Measurements from ENCODE around the gene NUDT14.

Gene NUDT14

DNA sequence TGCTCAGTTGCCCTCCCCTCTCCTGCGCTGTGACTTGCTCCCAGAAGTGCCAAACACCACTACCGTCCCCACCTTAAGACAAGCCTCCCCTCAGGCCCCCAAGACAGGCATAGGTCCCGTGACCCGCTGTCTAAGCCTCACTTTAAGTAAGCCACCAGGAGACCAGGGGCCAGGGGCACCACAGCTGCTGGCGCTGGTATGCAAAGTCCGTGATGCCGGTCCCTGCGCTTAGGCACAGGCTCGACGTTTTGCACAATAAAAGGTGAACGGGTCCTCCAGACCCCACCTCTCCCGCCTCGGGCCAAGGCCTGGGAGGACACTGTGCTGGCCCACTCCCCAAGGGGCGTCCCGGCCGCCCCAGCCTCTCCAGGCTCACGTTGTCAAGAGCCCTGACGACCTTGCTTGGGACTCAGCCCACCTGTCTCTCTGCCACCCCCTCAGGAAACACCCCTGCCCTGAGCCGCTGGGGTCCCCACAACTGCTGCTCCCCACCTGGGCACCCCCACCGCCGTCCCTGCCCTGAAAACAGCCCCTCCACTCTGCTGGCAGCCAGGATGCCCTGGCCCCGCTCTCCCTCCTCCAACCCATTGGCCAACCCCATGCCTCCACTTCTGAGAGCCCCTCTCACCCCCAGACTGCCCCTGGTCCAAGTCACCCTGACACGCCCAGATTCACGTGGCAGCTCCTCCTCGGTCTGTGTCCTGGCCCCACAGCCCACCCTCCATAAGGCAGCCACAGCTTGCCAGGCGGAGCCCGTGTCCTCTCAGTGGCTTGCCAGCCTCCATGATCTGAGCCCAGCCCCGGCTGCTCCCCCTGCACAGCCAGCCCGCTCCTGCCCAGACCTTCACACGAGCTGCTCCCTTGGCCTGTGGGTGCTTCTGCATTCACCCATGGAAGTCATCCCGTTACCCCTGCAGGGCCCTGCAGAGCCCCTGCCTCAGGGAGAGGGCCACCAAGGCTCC is 24.4 kb downstream of the NUDT14 start:
- DNase-seq (no peak), ATAC-seq (ENCODE audit: insufficient read depth, low read depth) (no peak)
- H3K9ac ChIP-seq (ENCODE audit: low read depth, low read length) = no peak overlapping the region
- no peak overlapping the region for H3K4me3 ChIP-seq (ENCODE audit: low read depth in 1 of 2, low read length in 2 of 2)
- no peak overlapping the region for H3K4me2 ChIP-seq (ENCODE audit: insufficient read depth, low read length)
- no peak for TF ChIP-seq CTCF (IDR thresholded peaks at IDR 0.05; ENCODE audit: borderline replicate concordance, extremely low read depth, low read length, poor library complexity, severe bottlenecking)
- TF ChIP-seq EZH2 (IDR thresholded peaks at IDR 0.05; ENCODE audit: borderline replicate concordance, low read depth, low read length, severe bottlenecking) = no peak
- no peak overlapping the region for H2AFZ ChIP-seq (ENCODE audit: low read depth, low read length)
- H3K9me3 ChIP-seq (ENCODE audit: insufficient read depth, low read length, severe bottlenecking) = no peaks in the 10 kb centered on the region
- no peaks in the 10 kb centered on the region for H3K36me3 ChIP-seq (ENCODE audit: insufficient read depth, low read length)
- no peaks in the 10 kb centered on the region for H3K79me2 ChIP-seq (ENCODE audit: insufficient read depth, low read length)
- H3K4me1 ChIP-seq (ENCODE audit: insufficient read depth, low read length) = no peaks in the 10 kb centered on the region
- no peaks in the 10 kb centered on the region for H4K20me1 ChIP-seq (ENCODE audit: insufficient read depth, low read length)
- no peak overlapping the region for H3K27ac ChIP-seq (ENCODE audit: low read length)
- no peaks in the 10 kb centered on the region for H3K27me3 ChIP-seq (ENCODE audit: insufficient read depth, low read length, poor library complexity)

DNA sequence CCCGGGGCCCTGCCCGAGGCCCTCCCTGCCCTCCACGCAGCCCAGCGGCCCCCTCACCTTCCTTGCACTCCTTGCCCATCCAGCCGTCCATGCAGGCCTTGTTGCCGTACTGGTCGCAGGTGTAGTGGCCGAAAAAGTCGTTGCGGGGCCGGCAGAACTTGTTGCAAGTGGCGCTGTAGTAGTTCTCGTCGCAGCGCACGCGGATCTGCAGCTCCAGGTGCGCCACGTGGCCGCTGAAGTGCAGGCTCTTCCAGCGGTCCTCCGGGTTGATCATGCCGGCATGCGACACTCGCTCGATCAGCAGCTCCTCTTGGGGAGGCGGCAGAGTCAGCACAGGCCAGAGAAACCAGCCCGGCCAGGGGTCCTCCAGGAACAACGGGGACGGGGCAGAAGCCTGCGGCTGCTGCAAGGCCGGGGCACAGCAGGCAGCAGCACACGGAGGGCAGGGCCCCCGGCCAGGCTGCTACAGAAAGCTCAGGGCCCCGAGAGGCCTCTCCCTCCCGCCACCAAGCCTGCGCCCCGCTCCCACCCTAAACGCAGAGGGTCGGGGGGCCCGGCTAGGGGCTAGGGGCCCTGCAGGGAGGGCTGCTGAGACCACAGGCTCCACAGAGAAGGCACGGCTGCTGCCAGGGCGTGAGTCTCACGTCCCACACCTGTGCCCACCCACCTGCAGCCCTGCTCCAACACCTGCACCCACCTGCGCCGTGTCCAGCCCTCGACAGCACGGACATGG is 25.3 kb downstream of the NUDT14 start:
- Histone ChIP-seq H3K9ac (ENCODE audit: low read depth, low read length) (no peak overlapping the region), H3K4me2 (ENCODE audit: insufficient read depth, low read length) (no peak overlapping the region)

DNA sequence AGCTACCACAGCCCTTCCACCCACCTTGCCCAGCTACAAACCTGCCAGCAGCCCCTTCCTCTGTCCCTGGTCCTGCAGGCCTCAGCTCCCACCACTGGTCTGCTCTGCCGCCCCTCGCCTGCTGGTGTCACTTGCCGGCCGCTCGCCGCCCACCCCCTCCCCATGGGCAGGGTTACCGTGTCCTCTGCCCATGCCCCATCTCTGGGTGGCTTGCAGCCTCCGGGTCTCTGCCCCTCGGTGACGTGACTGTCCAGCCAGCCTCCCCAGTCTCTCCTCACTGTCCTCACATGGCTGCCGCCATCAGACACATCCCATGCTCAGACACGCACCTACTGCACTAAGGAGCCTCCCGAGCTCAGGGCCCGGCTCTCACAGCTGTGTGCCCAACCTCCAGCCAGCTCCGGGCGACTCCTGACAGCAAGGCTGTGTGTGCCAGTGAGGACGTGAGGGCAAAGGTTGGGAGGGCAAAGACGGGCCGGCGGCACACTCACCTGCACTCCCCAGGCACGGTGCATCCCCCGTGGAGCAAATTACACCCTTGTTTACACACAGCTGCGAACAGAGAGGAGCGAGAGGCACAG is 26.0 kb downstream of the NUDT14 start:
- H3K4me1 ChIP-seq (ENCODE audit: insufficient read depth, low read length) = no peaks in the 10 kb centered on the region
- no peak overlapping the region for H3K9ac ChIP-seq (ENCODE audit: low read depth, low read length)
- H3K9me3 ChIP-seq (ENCODE audit: insufficient read depth, low read length, severe bottlenecking) = no peaks in the 10 kb centered on the region
- no peaks in the 10 kb centered on the region for H3K36me3 ChIP-seq (ENCODE audit: insufficient read depth, low read length)
- H3K27ac ChIP-seq (ENCODE audit: low read length) = no peak overlapping the region
- no peak overlapping the region for H3K4me3 ChIP-seq (ENCODE audit: low read depth in 1 of 2, low read length in 2 of 2)
- no peaks in the 10 kb centered on the region for H3K79me2 ChIP-seq (ENCODE audit: insufficient read depth, low read length)
- DNase-seq (no peak), ATAC-seq (ENCODE audit: insufficient read depth, low read depth) (no peak)
- no peaks in the 10 kb centered on the region for H4K20me1 ChIP-seq (ENCODE audit: insufficient read depth, low read length)
- H3K4me2 ChIP-seq (ENCODE audit: insufficient read depth, low read length) = no peak overlapping the region
- TF ChIP-seq CTCF (IDR thresholded peaks at IDR 0.05; ENCODE audit: borderline replicate concordance, extremely low read depth, low read length, poor library complexity, severe bottlenecking) (no peak), EZH2 (IDR thresholded peaks at IDR 0.05; ENCODE audit: borderline replicate concordance, low read depth, low read length, severe bottlenecking) (no peak)
- no peaks in the 10 kb centered on the region for H3K27me3 ChIP-seq (ENCODE audit: insufficient read depth, low read length, poor library complexity)
- H2AFZ ChIP-seq (ENCODE audit: low read depth, low read length) = no peak overlapping the region

More for the DNA sequence above, 25.3 kb downstream of the NUDT14 start:
- Histone ChIP-seq H2AFZ (ENCODE audit: low read depth, low read length) (no peak overlapping the region), H4K20me1 (ENCODE audit: insufficient read depth, low read length) (no peaks in the 10 kb centered on the region), H3K4me3 (ENCODE audit: low read depth in 1 of 2, low read length in 2 of 2) (no peak overlapping the region), H3K27ac (ENCODE audit: low read length) (no peak overlapping the region), H3K36me3 (ENCODE audit: insufficient read depth, low read length) (no peaks in the 10 kb centered on the region), H3K9me3 (ENCODE audit: insufficient read depth, low read length, severe bottlenecking) (no peaks in the 10 kb centered on the region), H3K79me2 (ENCODE audit: insufficient read depth, low read length) (no peaks in the 10 kb centered on the region), H3K4me1 (ENCODE audit: insufficient read depth, low read length) (no peaks in the 10 kb centered on the region), H3K27me3 (ENCODE audit: insufficient read depth, low read length, poor library complexity) (no peaks in the 10 kb centered on the region)
- ATAC-seq (ENCODE audit: insufficient read depth, low read depth) (no peak), DNase-seq (no peak)
- TF ChIP-seq CTCF (IDR thresholded peaks at IDR 0.05; ENCODE audit: borderline replicate concordance, extremely low read depth, low read length, poor library complexity, severe bottlenecking) (no peak), EZH2 (IDR thresholded peaks at IDR 0.05; ENCODE audit: borderline replicate concordance, low read depth, low read length, severe bottlenecking) (no peak)
